ENCODE data around the gene SIAE.

- TF ChIP-seq POLR2A (IDR thresholded peaks at IDR 0.05), result no peak
- no peak for TF ChIP-seq CTCF (IDR thresholded peaks at IDR 0.05)
These were observed 75.9 kb downstream of the SIAE start for GRCh38 chr11:124597626-124598025.

Measured in suprapubic skin (tissue), 3 donors.